NOMO-1 (cell line): ENCODE data around the gene PSMD8.
"Not testable (repeated sequence)": the region's sequence is repeated elsewhere in the genome, so short reads cannot be mapped to it uniquely, and the experiment has no call there.

Experiments
- DNase-seq, 2 experiments: peaks; one replicate each; lab custom pipeline; 2025; ENCODE audit not compliant: unreplicated experiment in 2 of 2; lab: John Stamatoyannopoulos, UW

The PSMD8 gene

GRCh38 chr19:38361633-38362075, 12.7 kb upstream of the PSMD8 start:
- DNase-seq, result peak; percentile 77 to 93

GRCh38 chr19:38362076-38362945, 12.1 kb upstream of the PSMD8 start:
- DNase-seq, result peak; percentile 76 to 81

GRCh38 chr19:38362946-38363688, 11.3 kb upstream of the PSMD8 start:
- not testable (repeated sequence) for DNase-seq

GRCh38 chr19:38367041-38367440, 7.3 kb upstream of the PSMD8 start:
- no peak for DNase-seq

DNA sequence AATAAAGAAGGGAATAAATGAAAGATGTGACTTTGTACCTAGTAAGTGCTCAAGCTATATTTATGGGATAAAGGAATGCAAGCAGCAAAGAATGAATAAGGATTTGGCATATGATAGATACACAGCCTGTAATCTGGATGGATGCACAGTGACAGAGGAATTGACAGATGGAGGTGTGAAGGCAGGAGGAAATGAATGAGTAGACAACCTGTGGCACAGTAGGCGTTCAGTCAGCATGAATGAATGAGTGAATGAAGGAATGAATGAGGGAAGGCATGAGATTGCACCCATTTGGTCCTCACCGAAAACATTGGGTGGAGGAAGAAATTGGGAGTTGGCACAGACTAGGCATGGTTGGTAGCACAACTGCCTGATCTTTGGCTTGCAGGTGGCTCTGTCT, 4.8 kb upstream of the PSMD8 start:
- no peak for DNase-seq

- DNase-seq, result no peak
Observed at GRCh38 chr19:38370299-38370698, 4.1 kb upstream of the PSMD8 start.

- DNase-seq, result no peak
Observed at GRCh38 chr19:38371081-38371480, 3.3 kb upstream of the PSMD8 start.

- DNase-seq, result no peak
Observed at GRCh38 chr19:38373907-38374331, 452 bp upstream of the PSMD8 start.

GRCh38 chr19:38375098-38375493, 725 bp downstream of the PSMD8 start:
- peak in 1 of 2 experiments; percentile 58 for DNase-seq

GRCh38 chr19:38375748-38376147, 1.4 kb downstream of the PSMD8 start:
- DNase-seq, result no peak

DNA sequence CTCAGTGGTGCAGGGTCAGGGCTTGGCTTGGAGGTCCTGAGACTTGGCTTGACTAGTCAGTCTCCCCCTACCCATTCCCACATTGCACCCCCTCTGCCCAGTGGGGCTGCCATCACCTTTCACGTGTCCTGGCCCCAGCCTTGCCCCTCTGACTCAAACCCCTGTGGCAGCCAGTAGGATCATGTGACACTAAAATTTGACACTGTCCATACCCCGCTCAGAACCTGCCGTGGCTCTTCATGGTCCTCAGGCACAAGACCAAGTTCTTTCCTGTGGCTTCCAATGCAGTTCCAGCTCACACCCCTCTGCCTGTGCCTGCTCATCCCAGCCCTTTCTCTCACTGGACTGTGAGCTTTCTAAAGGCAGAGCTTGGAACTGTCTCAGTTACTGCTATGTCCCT, 2.2 kb downstream of the PSMD8 start:
- DNase-seq, result no peak

GRCh38 chr19:38377052-38377451, 2.7 kb downstream of the PSMD8 start:
- no peak for DNase-seq

GRCh38 chr19:38378866-38379265, 4.5 kb downstream of the PSMD8 start:
- no peak for DNase-seq

GRCh38 chr19:38381138-38381537, 6.8 kb downstream of the PSMD8 start:
- no peak for DNase-seq

- no peak for DNase-seq
Observed at GRCh38 chr19:38383184-38383583, 8.8 kb downstream of the PSMD8 start.

GRCh38 chr19:38383743-38384142, 9.4 kb downstream of the PSMD8 start:
- no peak for DNase-seq

GRCh38 chr19:38384209-38385027, 10.0 kb downstream of the PSMD8 start:
- no peak for DNase-seq

DNA sequence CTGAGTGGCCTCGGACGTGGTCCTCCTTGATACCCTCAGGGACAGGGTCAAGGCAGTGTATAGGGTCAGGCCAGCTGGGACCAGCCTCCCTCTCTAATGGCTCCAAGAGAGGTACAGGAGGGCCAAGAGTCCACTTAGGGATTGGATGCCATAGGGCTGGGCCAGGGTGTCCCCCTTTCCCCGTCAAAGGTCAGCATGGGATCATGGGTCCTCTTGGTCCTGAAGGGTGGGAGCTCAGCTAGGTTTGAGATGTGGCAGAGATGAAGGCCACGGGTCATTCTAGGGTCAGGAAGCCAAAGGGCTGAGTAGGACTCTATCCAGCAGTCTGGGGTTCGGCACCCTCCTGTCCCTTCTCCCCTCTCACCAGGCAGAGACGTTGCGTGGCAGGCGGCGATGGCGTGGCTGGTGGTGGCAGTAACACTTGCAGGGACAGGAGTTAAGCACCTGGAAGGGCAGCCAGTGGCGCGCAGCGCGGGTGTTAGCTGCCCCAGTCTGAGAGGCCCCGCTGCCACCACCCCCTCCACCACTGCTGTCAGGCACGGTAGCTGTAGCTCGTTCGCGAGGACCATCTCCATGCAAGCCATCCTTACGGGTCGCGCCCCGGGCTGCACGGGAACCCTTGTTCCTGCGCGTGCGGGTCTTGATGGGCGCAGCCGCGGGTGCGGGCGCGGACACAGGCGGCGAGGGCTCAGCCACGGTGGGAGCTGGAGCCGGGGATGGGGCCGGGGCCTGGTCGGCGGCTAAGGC, 10.9 kb downstream of the PSMD8 start:
- DNase-seq, result no peak

DNA sequence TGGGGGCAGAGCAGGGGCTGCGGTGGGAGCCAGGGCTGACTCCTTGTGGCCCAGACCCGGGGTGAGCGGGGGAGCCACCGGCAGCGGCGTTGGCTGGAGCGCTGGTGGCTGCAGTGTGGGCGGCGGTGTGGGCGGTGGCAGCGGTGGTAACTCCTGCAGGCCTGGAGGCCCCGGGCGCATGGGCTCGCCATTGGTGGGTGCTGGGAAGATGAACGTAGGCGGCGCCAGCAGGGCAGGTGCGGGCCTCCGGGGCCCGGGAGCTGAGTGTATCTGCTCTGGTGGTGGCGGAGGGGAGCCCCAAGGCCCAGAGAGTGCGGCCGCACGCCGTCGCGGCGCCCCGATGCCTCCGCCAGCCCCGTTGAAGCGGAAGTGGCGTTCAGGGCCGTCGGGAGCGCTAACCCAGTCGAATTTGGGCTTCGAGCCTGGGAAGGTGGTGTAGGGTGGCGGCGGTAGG, 11.5 kb downstream of the PSMD8 start:
- DNase-seq, result no peak

- DNase-seq, result no peak
Observed at GRCh38 chr19:38386300-38386970, 12.1 kb downstream of the PSMD8 start.
